ENCODE data around the gene GAB2. TPM values are rescaled to one million over a fixed set of nuclear protein-coding genes. Genes with fewer than 3 reads are reported as not detected.

GAB2 gene
- total RNA-seq, 4 donors from 2014 or later: 23.3 to 65.6 (median 58.8) TPM

- TF ChIP-seq, protein P1, sequence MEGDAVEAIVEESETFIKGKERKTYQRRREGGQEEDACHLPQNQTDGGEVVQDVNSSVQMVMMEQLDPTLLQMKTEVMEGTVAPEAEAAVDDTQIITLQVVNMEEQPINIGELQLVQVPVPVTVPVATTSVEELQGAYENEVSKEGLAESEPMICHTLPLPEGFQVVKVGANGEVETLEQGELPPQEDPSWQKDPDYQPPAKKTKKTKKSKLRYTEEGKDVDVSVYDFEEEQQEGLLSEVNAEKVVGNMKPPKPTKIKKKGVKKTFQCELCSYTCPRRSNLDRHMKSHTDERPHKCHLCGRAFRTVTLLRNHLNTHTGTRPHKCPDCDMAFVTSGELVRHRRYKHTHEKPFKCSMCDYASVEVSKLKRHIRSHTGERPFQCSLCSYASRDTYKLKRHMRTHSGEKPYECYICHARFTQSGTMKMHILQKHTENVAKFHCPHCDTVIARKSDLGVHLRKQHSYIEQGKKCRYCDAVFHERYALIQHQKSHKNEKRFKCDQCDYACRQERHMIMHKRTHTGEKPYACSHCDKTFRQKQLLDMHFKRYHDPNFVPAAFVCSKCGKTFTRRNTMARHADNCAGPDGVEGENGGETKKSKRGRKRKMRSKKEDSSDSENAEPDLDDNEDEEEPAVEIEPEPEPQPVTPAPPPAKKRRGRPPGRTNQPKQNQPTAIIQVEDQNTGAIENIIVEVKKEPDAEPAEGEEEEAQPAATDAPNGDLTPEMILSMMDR (IDR thresholded peaks at IDR 0.05; ENCODE audit: low read depth): no peak
Observed at GRCh38 chr11:78338702-78339101, 78.9 kb downstream of the GAB2 start.

DNA sequence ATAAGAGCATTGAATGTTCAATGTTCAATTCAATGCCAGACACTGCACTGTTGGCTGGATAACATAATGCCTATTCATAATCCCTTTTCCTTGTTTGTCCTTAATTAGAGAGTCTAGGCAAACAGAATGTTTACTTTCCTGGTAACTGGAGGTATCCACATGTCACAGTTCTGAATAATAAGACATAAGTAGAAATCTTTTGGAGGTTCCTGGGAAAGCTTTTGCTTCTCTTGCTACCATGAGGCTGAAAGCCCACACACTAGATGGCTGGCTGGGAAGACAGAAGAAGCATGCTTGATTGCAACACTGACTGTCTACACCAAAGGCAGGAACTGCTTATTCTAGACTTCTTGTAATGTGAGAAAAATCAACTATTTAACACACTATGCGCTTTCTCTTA is 79.5 kb downstream of the GAB2 start:
- TF ChIP-seq, protein P1 (IDR thresholded peaks at IDR 0.05; ENCODE audit: low read depth): no peak

GRCh38 chr11:78337554-78337924 is 80.1 kb downstream of the GAB2 start:
- TF ChIP-seq, protein P1 (IDR thresholded peaks at IDR 0.05; ENCODE audit: low read depth): no peak

DNA sequence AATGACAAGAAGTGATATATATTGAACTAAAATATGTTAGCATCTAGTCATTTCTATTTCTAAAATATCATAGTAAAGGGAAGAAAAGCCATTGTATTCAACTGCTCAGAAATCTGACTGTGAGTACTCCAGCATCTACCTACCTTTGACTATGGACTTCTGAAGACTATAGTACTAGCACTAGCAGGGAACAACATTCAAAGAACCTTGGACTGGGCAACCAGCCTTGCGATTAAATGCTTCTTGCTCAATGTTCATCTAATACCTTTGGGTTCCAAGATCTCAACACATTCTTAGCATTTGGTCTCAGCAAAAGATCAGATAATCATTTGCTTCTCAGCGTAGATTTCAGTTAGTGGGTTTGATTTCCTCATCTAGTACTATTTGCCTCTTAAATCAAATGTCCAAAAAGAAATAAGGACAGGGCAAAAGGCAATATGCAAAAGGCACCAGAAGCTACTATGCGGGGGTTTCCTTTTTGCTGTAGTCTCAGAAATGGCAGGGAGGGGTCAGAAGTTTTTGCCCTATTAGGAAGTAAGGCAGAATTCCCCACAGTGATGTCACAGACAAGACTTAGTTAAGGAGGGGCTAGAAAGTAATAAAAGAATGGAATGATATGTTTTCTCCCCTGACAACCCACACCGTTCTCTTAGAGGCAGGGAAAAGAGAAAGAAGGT is 80.6 kb downstream of the GAB2 start:
- TF ChIP-seq, protein P1 (IDR thresholded peaks at IDR 0.05; ENCODE audit: low read depth): no peak

DNA sequence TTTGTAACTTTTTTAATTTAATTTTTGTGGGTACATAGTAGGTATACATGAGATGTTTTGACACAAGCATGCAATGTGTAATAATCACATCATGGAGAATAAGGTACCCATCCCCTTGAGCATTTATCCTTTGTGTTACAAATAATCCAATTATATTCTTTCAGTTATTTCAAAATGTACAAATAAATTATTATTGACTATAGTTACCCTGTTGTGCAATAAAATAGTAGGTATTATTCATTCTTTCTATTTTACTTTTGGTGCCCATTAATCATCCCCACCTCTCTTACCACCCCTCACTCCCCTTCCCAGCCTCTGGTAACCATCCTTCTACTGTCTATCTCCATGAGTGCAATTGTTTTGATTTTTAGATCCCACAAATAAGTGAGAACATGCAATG is 83.5 kb downstream of the GAB2 start:
- TF ChIP-seq, protein P1 (IDR thresholded peaks at IDR 0.05; ENCODE audit: low read depth): no peak

DNA sequence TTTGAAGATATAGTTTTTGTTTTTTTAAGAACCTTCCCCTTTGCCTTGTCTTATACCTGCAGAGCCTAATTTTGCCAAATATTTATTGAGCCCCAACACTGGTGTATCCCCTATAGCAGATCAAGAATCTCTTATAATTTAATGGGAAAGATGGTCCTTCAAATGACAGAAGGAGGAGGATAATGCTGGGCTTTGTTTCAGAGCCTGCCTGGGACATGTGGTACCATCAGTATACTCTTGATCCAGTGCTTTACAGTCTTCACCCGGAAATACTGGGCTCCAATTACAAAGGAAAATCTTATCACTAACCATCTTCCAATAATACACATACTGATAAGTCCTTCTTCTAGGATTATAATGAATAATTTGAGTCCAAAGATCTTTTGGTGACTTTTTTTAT is 84.7 kb downstream of the GAB2 start:
- TF ChIP-seq, protein P1 (IDR thresholded peaks at IDR 0.05; ENCODE audit: low read depth): no peak

DNA sequence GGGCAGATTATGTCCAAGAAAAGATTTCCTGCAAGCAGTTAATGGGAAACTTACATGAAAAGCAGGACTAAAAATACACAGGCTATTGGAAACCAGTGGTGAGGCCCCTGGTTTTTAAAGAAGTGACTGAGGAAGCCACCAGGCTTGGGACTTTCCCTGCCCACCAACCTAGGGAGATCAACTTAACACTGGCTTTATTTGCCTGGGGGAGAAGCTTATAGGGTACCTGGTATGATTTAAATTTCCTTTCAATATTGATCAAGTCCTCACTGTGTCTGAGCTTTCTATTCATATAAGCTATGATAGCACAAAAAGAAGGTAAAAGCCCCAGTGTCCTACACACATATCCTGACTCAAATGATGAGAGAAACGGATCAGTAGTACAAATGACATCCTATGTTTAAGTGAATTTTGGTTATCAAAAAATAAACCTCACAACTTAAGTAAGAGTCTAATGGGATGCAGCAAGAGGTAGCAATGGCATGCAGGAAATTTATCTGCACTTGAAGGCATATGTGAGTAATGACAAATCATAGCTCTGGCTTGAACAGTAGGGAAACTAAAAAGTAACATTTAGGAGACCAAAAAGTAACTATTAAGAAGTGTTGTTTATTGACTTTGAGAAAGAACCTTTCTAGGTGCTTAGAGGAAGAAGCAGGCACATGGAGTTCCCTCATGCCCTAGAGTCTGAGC is 85.3 kb downstream of the GAB2 start:
- TF ChIP-seq, protein P1 (IDR thresholded peaks at IDR 0.05; ENCODE audit: low read depth): no peak

All from subcutaneous adipose tissue (tissue), 4 donors.